Activated CD8-positive, alpha-beta T cell treated with anti-CD3 and anti-CD28 coated beads for 36 hours (primary cell): Measurements from ENCODE around the gene TFAP2E. TPM values are rescaled to one million over a fixed set of nuclear protein-coding genes. Genes with fewer than 3 reads are reported as not detected.

Experiments used
- ATAC-seq: fragments of 200-7000 bp; cut with Tn5 transposase; one replicate; pipeline ENCODE4 v1.10.0; 2021; ENCODE audit warnings: mild to moderate bottlenecking, moderate library complexity
- CTCF ChIA-PET: fragments of 350-600 bp; sonication (Branson Sonifier 250); formaldehyde crosslinking; loops from one replicate; lab custom pipeline; 2021; ENCODE audit warnings: antibody characterized with exemption; lab: Charles Lee
- POLR2A ChIA-PET: fragments of 350-600 bp; sonication (Branson Sonifier 250); formaldehyde crosslinking; loops from one replicate; lab custom pipeline; 2021; ENCODE audit warnings: antibody characterized with exemption; lab: Charles Lee
- DNase-seq: peaks from one replicate; pipeline ENCODE4 v3.0.0-alpha.2; 2020
- H3K27ac Mint-ChIP-seq: one replicate; pipeline ENCODE4 v1.8.0; 2021; ENCODE audit warnings: mild to moderate bottlenecking, mixed read lengths
- H3K27me3 Mint-ChIP-seq: one replicate; pipeline ENCODE4 v1.8.0; 2021; ENCODE audit warnings: mixed read lengths
- H3K36me3 Mint-ChIP-seq: one replicate; pipeline ENCODE4 v1.8.0; 2021; ENCODE audit warnings: low read depth, mixed read lengths
- H3K4me1 Mint-ChIP-seq: one replicate; pipeline ENCODE4 v1.8.0; 2021; ENCODE audit warnings: low read depth, mixed read lengths
- H3K4me3 Mint-ChIP-seq: one replicate; pipeline ENCODE4 v1.8.0; 2021; ENCODE audit warnings: mild to moderate bottlenecking, moderate library complexity, mixed read lengths
- H3K9me3 Mint-ChIP-seq: one replicate; pipeline ENCODE4 v1.8.0; 2021; ENCODE audit warnings: mixed read lengths
- CTCF ChIP-seq: fragments of 200-600 bp; IDR thresholded peaks from one replicate; pipeline ENCODE4 v1.8.0; 2022; ENCODE audit warnings: antibody characterized with exemption, mild to moderate bottlenecking
- intact Hi-C: fragments of 100-400 bp; cut with micrococcal nuclease; formaldehyde crosslinking; loops from one replicate; pipeline ENCODE4 v1.10.0; 2022
- total RNA-seq, 2 experiments: library from RNA; stranded (reverse); gene quantifications; one replicate each; pipeline ENCODE4 v1.2.3, GENCODE V29; 2021

Gene TFAP2E
- total RNA-seq, 2 experiments from 2014 or later: 0.56 to 0.58 TPM

- DNase-seq (peak; percentile 8), ATAC-seq (peak; percentile 7)
- H3K4me3 Mint-ChIP-seq: peak overlapping the region; percentile 98
- H3K27ac Mint-ChIP-seq: peak overlapping the region; percentile 99
- H3K36me3 Mint-ChIP-seq: peaks cover 14% of the 10 kb centered on the region
- H3K27me3 Mint-ChIP-seq: peaks cover 12% of the 10 kb centered on the region
- H3K4me1 Mint-ChIP-seq: peaks cover 34% of the 10 kb centered on the region
- CTCF ChIA-PET: interaction anchor here (0.7 kb wide), 1 partner anchor 190 kb away, joined by 3 read pairs; no protein-coding TSS in a partner anchor
- POLR2A ChIA-PET: interaction anchor here (1.0 kb wide), 1 partner anchor 11 kb away, joined by 3 read pairs; no protein-coding TSS in a partner anchor
- intact Hi-C loops: no loop called here
- no peaks in the 10 kb centered on the region for H3K9me3 Mint-ChIP-seq
- TF ChIP-seq CTCF: no peak
These were observed 67.5 kb downstream of the TFAP2E start for GRCh38 chr1:35640380-35641232.

GRCh38 chr1:35641233-35641866 lies 68.2 kb downstream of the TFAP2E start, which contains the start of gene PSMB2:
TSS of gene PSMB2 (minus strand) at chr1:35641526. CDS start at chr1:35641432, 94 bp downstream.
- ChIA-PET POLR2A (interaction anchor here (0.9 to 1.2 kb wide), 3 partner anchors 11 to 128 kb away, joined by 3 read pairs; partner anchors contain the start of genes C1orf216 and CLSPN), CTCF (interaction anchor here (0.7 kb wide), 1 partner anchor 191 kb away, joined by 3 read pairs; no protein-coding TSS in a partner anchor)
- H3K4me3 Mint-ChIP-seq: peak within 1 kb of the TSS; percentile 98
- H3K36me3 Mint-ChIP-seq: peaks cover 8% of the 10 kb centered on the region
- H3K9me3 Mint-ChIP-seq: no peaks in the 10 kb centered on the region
- peak; percentile 98 for DNase-seq
- intact Hi-C loops: no loop called here
- H3K27ac Mint-ChIP-seq: peak within 1 kb of the TSS; percentile 99
- H3K4me1 Mint-ChIP-seq: peaks cover 31% of the 10 kb centered on the region
- peak; percentile 93 for ATAC-seq
- TF ChIP-seq CTCF: no peak
- peaks cover 14% of the 10 kb centered on the region for H3K27me3 Mint-ChIP-seq

- ChIA-PET CTCF (no interaction called here), POLR2A (interaction anchor here (0.9 to 1.2 kb wide), 3 partner anchors 10 to 127 kb away, joined by 3 read pairs; partner anchors contain the start of genes C1orf216 and CLSPN)
- no peaks in the 10 kb centered on the region for H3K9me3 Mint-ChIP-seq
- peaks cover 14% of the 10 kb centered on the region for H3K27me3 Mint-ChIP-seq
- H3K36me3 Mint-ChIP-seq: peaks cover 6% of the 10 kb centered on the region
- intact Hi-C loops: no loop called here
- peaks cover 29% of the 10 kb centered on the region for H3K4me1 Mint-ChIP-seq
- DNase-seq (peak; percentile 33), ATAC-seq (no peak)
- H3K4me3 Mint-ChIP-seq: peak overlapping the region; percentile 98
- TF ChIP-seq CTCF: no peak
- H3K27ac Mint-ChIP-seq: peak overlapping the region; percentile 99
These were observed 69.4 kb downstream of the TFAP2E start for GRCh38 chr1:35642471-35642955.

DNA sequence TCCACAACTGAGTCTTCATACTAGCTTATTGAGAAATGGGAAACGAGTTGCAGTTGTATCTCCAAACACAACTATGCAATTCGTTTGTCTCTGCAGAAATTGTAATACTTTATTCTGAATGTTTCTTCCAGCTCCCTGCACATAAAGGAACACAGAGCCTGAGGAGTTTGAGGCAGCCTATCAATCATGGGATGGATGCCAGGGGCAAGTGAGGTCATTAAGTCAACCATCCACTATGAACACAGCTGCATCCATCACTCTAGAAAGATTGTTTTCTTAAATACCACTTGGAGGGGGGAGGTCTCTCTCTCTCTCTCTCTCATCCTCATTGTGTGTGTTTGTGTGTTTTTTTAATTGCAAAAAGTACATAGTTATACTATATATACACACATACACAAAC lies 71.1 kb downstream of the TFAP2E start:
- Mint-ChIP-seq H3K27me3 (peaks cover 15% of the 10 kb centered on the region), H3K4me3 (no peak overlapping the region), H3K9me3 (no peaks in the 10 kb centered on the region), H3K36me3 (peaks cover 5% of the 10 kb centered on the region), H3K4me1 (peaks cover 16% of the 10 kb centered on the region), H3K27ac (no peak overlapping the region)
- intact Hi-C loops: no loop called here
- ChIA-PET CTCF (interaction anchor here (1.4 kb wide), 1 partner anchor 72 kb away, joined by 6 read pairs; no protein-coding TSS in a partner anchor), POLR2A (interaction anchor here (0.8 to 1.1 kb wide), 2 partner anchors 72 to 87 kb away, joined by 3 to 6 read pairs; partner anchors contain the start of gene NCDN)
- ATAC-seq (no peak), DNase-seq (no peak)
- no peak for TF ChIP-seq CTCF

Other genes with a start within 250 kb of the TFAP2E start
- gene KIAA0319L, start 15.9 kb upstream of the TFAP2E start, total RNA-seq: 10 to 100 TPM; 22.8 to 30.9 TPM
- 10 to 100 TPM; 17.3 to 17.5 TPM for gene NCDN, start 15.5 kb upstream of the TFAP2E start, total RNA-seq
- gene PSMB2, start 68.2 kb downstream of the TFAP2E start, total RNA-seq: 10 to 100 TPM; 92.9 to 94.2 TPM
- gene C1orf216, start 145.6 kb downstream of the TFAP2E start, total RNA-seq: 10 to 100 TPM; 10.4 to 11.0 TPM
- 10 to 100 TPM; 50.8 to 52.5 TPM for gene CLSPN, start 196.7 kb downstream of the TFAP2E start, total RNA-seq
- gene AGO4, start 234.7 kb downstream of the TFAP2E start, total RNA-seq: 1 to 10 TPM; 3.8 to 3.9 TPM